Erythroblast (primary cell): ENCODE data around the gene TWSG1.

Source experiments
- GATA1 ChIP-seq: IDR thresholded peaks from 2 replicates; pipeline ENCODE4 v1.6.1; 2011; ENCODE audit warnings: low read depth, mild to moderate bottlenecking, control low read depth, low read length, moderate library complexity
- POLR2A ChIP-seq: IDR thresholded peaks from 2 replicates; pipeline ENCODE4 v1.6.1; 2011; ENCODE audit warnings: mild to moderate bottlenecking, low read length

GRCh38 chr18:9435041-9435440 is 100.5 kb downstream of the TWSG1 start:
- TF ChIP-seq POLR2A, result no peak
- TF ChIP-seq GATA1, result no peak
